HFF-Myc (cell line): Measurements from ENCODE around the gene MYL9.
"Not testable (repeated sequence)": the region's sequence is repeated elsewhere in the genome, so short reads cannot be mapped to it uniquely, and the experiment has no call there.

Experiments
- DNase-seq: peaks from one replicate; pipeline ENCODE4 v3.0.0-alpha.2; 2011; ENCODE audit warnings: low read depth; ENCODE audit errors: extremely low read depth
- H3K4me3 ChIP-seq: replicated peaks from 2 replicates; pipeline ENCODE4 v1.5.1; 2011; ENCODE audit warnings: low read depth, mild to moderate bottlenecking, control low read depth, low read length
- CTCF ChIP-seq: IDR thresholded peaks from 2 replicates; pipeline ENCODE4 v1.5.1; 2012; ENCODE audit warnings: mild to moderate bottlenecking, low read depth, low read length, control low read depth; ENCODE audit errors: missing control alignments

Gene MYL9

GRCh38 chr20:36507746-36508145 is 33.6 kb upstream of the MYL9 start:
- no peak for DNase-seq
- no peak overlapping the region for H3K4me3 ChIP-seq
- TF ChIP-seq CTCF: no peak

- no peak for TF ChIP-seq CTCF
- no peak overlapping the region for H3K4me3 ChIP-seq
- no peak for DNase-seq
These were observed 22.2 kb upstream of the MYL9 start for GRCh38 chr20:36519012-36519719.

- TF ChIP-seq CTCF: no peak
- no peak overlapping the region for H3K4me3 ChIP-seq
These were observed 21.4 kb upstream of the MYL9 start for GRCh38 chr20:36519944-36520343.

DNA sequence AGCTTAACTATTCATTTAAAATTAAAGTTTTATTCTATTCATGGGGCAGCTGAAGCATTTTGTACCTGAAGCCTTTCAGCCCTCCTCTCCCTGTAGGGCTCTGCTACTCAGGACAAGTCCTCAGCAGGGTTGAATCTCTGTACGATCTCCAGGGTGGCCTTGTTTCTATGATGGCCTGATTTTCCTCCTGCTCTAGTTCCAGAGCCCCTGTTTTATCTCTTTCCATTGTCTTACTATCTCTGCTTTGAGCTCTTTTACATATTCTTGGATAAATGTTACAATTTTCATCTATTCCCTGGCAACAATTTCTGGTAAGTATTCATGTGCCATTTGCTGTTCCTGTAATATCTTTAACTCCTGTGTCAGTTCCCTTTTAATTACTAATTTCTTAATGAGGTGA is 19.8 kb upstream of the MYL9 start:
- no peak for TF ChIP-seq CTCF
- no peak overlapping the region for H3K4me3 ChIP-seq
- DNase-seq: no peak

More at GRCh38 chr20:36519944-36520343, 21.4 kb upstream of the MYL9 start:
- no peak for DNase-seq

- not testable (repeated sequence) for DNase-seq, H3K4me3 ChIP-seq
These were observed 18.9 kb upstream of the MYL9 start for GRCh38 chr20:36522412-36522811.

DNA sequence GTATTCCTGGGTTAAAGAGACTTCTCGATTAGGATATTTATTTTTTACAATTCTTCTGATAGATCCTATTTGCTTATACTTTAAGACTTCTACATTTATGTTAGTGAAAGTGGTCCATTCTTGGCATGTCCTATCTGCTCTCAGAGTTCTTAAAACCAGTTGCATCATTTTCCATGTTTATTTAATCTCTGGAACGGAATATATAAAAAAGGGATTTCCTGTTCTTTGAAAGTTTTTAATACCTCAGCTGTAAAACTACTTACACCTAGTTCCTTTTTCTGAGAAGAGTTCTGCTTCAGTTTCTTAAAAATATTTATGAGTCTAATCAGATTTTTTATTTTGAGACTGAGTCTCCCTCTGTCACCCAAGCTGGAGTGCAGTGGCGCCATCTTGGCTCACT is 18.0 kb upstream of the MYL9 start:
- H3K4me3 ChIP-seq: no peak overlapping the region
- TF ChIP-seq CTCF: no peak
- no peak for DNase-seq

DNA sequence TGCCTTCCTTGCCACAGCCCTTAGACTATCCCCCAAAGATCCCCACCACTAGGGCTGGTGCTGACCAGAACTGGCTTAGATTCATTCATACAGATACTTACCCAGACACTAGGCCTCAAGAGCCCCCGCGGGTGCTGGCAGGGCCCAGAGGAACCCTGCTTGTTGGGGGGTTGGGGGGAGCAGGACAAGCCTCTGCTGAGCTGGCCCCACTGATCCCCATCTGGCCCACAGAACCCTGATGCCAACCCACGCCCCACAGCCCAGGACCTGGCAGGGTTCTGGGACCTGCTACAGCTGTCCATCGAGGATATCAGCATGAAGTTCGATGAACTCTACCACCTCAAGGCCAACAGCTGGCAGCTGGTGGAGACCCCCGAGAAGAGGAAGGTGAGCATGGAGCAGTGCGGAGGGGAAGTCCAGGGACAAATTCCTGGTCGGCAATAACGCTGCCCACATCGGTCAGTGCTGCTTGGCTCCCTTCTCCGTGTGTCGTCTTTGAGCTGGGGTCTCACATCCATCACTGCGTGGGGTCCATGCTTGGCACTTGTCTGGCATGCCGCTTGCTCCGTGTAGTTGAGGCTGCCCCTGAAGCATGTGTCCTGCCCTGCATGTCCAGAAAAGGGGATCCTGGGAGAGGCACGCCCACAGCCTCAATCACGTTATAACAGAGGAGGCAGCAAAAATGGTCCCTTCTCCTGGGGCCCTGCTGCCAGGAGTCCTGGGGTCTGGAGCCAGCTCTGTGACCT is 15.5 kb upstream of the MYL9 start:
- H3K4me3 ChIP-seq: no peak overlapping the region
- DNase-seq: no peak
- TF ChIP-seq CTCF: no peak
